ENCODE results near the gene ITFG1. TPM values are rescaled to one million over a fixed set of nuclear protein-coding genes. Genes with fewer than 3 reads are reported as not detected.

The ITFG1 gene
- total RNA-seq, 1 experiment from 2014 or later = 20.0 TPM

GRCh38 chr16:47499700-47500264 lies 38.9 kb upstream of the ITFG1 start:
- peaks cover 17% of the 10 kb centered on the region for H3K36me3 ChIP-seq (ENCODE audit: low read depth, low read length)
- H3K9me3 ChIP-seq (ENCODE audit: low read length) = no peaks in the 10 kb centered on the region
- H3K4me3 ChIP-seq (ENCODE audit: low read length) = no peak overlapping the region
- POLR2A ChIA-PET (ENCODE audit: unreplicated experiment) = no interaction called here
- BruUV-seq (replicated peaks) = no TSS peak
- H3F3A ChIP-seq (ENCODE audit: low read length, unreplicated experiment) = no peaks in the 10 kb centered on the region
- no peak for TF ChIP-seq EZH2phosphoT487 (IDR thresholded peaks at IDR 0.05; ENCODE audit: borderline replicate concordance, low read length)
- no peak for TF ChIP-seq CTCF (conservative IDR thresholded peaks at IDR 0.05; ENCODE audit: low read depth, low read length)
- no peak for TF ChIP-seq EZH2 (IDR thresholded peaks at IDR 0.05; ENCODE audit: low read length, unreplicated experiment)
- H3K9ac ChIP-seq (ENCODE audit: low read length) = no peak overlapping the region
- H3K79me2 ChIP-seq (ENCODE audit: low read length) = no peaks in the 10 kb centered on the region
- no peaks in the 10 kb centered on the region for H3K4me1 ChIP-seq (ENCODE audit: insufficient read depth, low read length)
- no peaks in the 10 kb centered on the region for H4K20me1 ChIP-seq (ENCODE audit: low read length)
- DNase-seq (no peak), ATAC-seq (no peak)
- intact Hi-C loops (cut with micrococcal nuclease) = no loop called here
- no peak overlapping the region for H3K27ac ChIP-seq (ENCODE audit: low read length)
- H3K27me3 ChIP-seq (ENCODE audit: low read length) = no peaks in the 10 kb centered on the region
- no peaks in the 10 kb centered on the region for H3K9me2 ChIP-seq (replicated peaks; ENCODE audit: low read length)
- H2AFZ ChIP-seq (ENCODE audit: low read length) = no peak overlapping the region
- CTCF ChIA-PET = no interaction called here
- H3K4me2 ChIP-seq (ENCODE audit: low read length) = no peak overlapping the region

GRCh38 chr16:47499080-47499699 lies 38.3 kb upstream of the ITFG1 start:
- Histone ChIP-seq H3F3A (ENCODE audit: low read length, unreplicated experiment) (no peaks in the 10 kb centered on the region), H3K27ac (ENCODE audit: low read length) (no peak overlapping the region), H2AFZ (ENCODE audit: low read length) (no peak overlapping the region), H4K20me1 (ENCODE audit: low read length) (no peaks in the 10 kb centered on the region), H3K4me3 (ENCODE audit: low read length) (no peak overlapping the region), H3K4me1 (ENCODE audit: insufficient read depth, low read length) (no peaks in the 10 kb centered on the region), H3K79me2 (ENCODE audit: low read length) (no peaks in the 10 kb centered on the region), H3K9me2 (replicated peaks; ENCODE audit: low read length) (no peaks in the 10 kb centered on the region), H3K9ac (ENCODE audit: low read length) (no peak overlapping the region), H3K9me3 (ENCODE audit: low read length) (no peaks in the 10 kb centered on the region), H3K27me3 (ENCODE audit: low read length) (no peaks in the 10 kb centered on the region), H3K4me2 (ENCODE audit: low read length) (no peak overlapping the region), H3K36me3 (ENCODE audit: low read depth, low read length) (peaks cover 13% of the 10 kb centered on the region)
- no peak for ATAC-seq
- no peak for DNase-seq
- ChIA-PET POLR2A (ENCODE audit: unreplicated experiment) (no interaction called here), CTCF (no interaction called here)
- intact Hi-C loops (cut with micrococcal nuclease) = no loop called here
- TF ChIP-seq EZH2phosphoT487 (IDR thresholded peaks at IDR 0.05; ENCODE audit: borderline replicate concordance, low read length) = no peak
- TF ChIP-seq CTCF (conservative IDR thresholded peaks at IDR 0.05; ENCODE audit: low read depth, low read length) = no peak
- TF ChIP-seq EZH2 (IDR thresholded peaks at IDR 0.05; ENCODE audit: low read length, unreplicated experiment) = no peak
- BruUV-seq (replicated peaks) = no TSS peak

Data from PC-3 (cell line).